Measurements from ENCODE around the gene RBM6.

The RBM6 gene

DNA sequence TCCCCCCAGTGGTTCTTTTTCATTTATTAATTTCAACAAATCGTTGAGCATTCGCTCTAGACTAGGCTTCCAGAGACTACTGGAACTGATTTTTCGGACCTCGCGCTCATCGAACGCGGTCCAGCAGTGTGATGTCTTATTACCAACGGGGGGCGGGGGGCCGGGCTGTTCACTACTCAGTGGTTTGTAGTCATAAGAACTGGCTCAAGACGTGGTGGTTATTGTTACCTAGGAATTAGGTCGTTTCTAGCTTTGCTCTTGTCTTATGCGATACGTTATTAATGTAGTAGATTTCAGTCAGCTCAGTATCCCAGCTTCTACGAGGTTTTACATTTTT is 149.6 kb downstream of the RBM6 start:
- DNase-seq (ENCODE audit: low read depth): no peak

DNA sequence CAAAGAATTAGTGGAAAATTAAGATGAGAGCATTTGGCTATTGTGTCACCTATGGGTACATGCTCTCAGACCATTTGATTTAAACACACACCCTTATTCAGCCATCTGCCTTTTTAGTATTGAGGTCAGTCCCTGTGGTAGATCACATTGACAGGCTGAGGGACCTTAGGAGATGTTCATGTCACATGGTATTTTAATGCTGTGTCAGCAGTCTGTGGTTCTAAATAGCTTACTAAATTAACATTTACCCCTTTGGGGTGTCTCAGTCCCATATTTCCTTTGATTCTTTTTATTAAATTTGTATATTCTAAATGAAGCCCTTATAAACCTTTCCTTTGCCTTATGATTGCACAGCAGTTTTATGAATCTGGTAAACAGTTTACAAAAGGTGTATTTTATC is 151.0 kb downstream of the RBM6 start:
- no peak for DNase-seq (ENCODE audit: low read depth)

DNA sequence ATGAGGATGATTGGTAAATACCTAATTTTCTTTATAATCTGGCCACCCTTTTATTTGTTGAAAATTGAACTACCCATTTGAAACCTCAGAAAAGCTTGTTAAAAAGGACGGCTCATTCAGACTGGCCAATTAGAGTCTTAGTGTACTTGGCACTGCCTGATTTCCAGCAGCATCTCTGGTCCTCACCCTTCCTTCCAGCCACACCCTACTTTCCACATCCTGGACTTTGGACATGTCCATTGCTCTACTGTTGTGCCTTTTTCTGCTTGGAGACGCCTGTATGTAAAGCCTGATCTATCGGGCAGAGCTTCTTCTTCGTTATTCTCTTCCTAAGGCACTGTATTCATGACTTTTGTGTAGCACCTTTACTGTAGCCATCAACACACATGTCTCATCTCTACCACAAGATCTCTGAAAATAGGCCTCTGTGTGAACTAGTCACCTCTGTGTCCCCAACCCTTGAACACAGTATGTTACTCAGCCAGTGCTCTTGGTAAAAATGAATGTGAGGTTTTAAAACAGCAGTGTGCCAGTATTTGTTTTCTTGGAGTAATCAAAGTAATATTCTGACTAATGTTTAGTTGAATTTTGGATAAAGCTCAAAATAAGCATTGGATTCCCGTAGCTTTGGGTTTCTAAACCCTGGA is 155.5 kb downstream of the RBM6 start:
- DNase-seq (ENCODE audit: low read depth): no peak

DNA sequence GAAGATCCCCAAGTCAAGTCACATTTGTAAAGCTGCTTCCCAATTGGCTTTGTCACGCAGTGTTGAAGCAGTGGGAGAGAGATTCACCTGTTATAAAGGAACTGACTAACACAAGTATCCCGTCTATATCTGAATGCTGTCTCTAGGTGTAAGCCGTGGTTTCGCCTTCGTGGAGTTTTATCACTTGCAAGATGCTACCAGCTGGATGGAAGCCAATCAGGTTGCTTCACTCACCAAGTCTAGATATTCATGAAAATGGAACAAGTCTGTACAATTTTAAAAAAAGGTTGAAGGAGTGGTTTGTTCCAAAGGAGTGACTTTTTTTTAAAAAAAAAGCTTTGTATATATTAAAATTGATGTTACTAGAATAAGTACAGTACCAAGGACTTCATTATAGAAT is 160.4 kb downstream of the RBM6 start:
- DNase-seq (ENCODE audit: low read depth): no peak

DNA sequence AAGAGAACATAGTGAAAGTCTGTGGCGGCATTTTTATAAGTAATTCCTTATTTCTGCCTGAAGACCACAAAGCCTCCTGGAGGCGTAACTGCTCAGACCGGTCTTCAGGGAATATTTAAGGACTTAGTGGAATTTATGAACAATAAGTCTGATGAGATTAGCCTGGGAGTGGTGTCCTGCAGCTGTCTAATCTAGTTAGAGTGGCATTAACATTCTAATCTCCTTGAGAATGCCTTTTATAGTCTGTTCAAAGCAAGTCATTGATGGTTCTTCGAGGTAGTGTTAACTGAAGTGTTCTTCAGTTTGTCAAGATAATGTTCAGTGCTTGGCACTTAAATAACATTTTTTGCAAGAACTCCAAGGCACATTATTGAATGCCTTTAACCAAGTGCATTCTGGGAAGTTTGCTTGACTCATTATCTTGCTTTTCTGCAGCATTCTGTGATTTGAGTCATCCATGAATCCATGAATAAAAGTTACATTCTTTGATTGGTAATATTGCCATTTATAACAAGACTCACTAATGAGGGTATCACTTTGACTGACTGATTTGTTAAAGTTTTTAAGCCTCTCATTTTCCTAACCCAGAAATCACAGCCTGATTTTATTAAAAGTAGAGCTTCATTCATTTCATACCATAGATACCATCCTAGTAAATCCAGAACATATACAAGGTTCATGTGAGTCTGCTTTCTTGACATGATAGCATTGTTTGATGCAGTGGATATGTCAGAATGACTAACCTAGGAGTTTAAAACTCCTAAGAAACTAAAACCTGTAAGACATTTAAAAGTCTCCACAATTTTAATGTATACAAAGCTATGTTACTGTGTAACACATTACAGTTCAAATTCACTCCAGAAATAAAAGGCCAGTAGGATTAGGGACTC is 161.3 kb downstream of the RBM6 start:
- no peak for DNase-seq (ENCODE audit: low read depth)

DNA sequence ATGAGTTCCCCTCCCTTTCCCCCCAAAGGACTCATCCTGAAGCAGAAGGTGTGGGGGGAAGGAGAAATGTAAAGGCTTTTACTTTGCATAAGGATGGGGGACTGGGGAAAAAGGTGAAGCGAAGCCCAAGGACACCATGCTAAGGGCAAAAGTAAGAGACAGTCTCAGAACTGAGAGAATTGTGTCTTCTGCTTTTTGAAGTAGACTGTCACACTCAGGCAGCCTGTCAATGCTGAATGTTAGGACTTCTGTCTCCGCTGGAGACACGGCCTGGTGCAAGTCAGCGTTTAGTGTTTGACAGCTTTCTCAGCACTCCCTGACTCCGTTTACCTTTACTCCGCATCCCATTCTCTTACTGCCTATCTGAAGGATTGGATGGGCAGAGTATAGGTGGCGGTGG is 162.6 kb downstream of the RBM6 start:
- DNase-seq (ENCODE audit: low read depth): no peak

DNA sequence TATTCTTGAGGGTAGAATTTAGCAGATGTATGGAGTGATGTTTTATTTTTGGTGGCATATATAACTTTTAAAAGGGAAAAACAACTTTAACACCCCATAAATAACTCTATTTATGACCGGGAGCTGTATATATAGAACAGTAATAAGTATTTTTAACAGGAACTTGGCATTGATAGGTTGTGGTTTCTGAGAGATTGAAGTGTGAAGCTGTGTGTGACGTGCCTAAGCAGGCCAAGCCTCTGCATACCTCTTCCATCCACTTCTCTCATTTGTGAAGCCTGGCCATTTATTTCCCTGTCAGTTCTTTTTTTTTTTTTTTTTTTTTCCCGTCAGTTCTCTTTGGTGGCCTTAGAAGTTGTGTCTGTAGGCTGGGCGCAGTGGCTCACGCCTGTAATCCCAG is 171.8 kb downstream of the RBM6 start:
- DNase-seq (ENCODE audit: low read depth): no peak

DNA sequence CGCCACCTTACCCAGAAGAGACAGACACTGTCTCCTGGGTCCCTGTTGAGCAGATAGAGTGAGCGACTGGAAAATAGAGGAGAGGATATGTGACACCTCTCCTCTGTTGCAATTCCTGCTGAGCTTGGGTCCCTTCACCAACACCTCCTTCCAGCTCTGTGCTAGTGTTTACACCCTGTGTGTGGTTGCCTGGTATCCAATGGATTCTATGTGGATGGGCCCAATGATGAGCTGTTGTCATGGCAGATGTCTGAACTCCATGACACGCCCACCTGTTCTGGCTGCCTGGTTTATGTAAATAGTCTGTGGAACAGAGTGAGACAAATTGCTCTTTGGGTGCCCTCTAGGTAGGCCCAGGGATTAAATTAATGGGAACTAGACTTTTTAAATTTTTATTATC is 172.5 kb downstream of the RBM6 start:
- no peak for DNase-seq (ENCODE audit: low read depth)

DNA sequence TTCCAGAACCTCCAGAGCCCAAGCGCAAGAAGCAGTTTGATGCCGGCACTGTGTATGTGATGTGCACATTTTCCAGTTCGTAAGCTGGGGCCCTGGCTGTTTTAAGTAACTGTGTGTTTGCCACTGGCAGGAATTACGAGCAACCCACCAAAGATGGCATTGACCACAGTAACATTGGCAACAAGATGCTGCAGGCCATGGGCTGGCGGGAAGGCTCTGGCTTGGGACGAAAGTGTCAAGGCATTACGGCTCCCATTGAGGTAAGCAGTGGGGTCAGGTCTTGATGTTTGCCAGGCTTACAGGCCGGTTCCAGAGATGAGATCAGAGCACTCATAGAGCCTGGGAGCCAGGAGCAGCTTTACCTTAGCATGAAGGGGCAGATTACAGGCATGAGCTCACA is 177.2 kb downstream of the RBM6 start:
- DNase-seq (ENCODE audit: low read depth): no peak

DNA sequence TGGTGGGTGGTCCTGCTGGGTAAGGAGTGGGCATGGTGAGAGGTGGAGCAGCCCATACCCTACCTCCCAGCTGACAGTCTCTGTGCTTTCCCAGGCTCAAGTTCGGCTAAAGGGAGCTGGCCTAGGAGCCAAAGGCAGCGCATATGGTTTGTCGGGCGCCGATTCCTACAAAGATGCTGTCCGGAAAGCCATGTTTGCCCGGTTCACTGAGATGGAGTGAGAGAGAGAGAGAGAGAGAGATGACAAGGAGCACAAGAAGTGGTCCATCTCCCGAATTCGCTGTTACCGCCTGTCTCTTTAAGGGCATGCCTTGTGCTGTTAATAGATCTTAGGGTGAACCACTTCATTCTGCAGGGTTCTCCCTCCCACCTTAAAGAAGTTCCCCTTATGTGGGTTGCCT is 178.3 kb downstream of the RBM6 start:
- DNase-seq (ENCODE audit: low read depth): no peak

DNA sequence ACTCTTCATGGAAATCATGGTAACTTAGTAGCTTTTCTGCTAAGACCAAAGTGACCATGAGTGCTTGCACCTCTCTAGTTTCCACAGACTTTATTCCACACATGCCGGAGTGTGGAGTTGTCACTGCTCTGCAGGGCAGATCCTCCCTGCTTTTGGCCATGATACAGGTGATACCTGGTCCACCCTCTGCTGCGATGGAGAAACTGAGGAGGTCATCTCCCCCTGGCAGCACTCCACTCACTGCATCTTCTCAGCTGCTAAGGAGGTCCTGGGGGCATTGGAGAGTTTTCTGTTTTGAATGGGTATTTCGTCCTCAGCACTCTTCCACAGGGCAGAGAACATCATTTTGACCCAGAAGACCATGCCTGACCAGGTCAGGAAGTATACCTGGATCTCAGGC is 179.8 kb downstream of the RBM6 start:
- no peak for DNase-seq (ENCODE audit: low read depth)

DNA sequence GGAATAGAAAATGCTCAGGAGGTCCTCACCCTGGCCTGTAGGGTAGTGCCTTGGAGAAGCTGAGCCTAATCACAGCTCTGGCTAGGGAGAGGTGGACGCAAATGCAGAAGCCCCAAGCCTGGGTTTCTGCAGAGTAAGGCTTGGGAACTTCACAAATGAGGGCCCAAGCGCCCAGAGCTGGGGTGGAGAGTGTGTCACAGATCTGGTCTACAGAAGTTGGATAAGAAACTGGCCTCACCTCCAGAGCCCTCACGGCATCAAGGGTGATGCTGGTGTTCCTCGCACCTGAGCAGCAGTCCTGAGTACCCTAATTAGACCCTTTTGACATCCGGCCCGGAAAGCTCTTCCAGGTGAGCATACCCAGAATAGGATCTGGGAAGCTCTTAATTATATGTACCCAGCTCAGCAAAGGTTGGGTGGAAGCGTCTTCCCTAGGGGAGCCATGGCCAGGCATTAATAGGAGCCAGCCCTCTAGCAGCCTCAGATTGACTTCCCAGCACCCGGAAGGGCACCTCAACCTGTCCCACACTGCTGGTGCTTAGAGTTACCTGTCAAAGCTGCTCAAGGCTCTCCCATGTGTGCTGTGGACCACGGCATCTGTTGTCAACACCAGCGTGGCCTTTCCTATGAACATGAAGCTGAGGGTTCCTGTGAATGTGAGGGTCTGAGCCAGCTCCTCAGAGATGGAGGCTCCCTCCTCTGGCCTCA is 180.6 kb downstream of the RBM6 start:
- no peak for DNase-seq (ENCODE audit: low read depth)

DNA sequence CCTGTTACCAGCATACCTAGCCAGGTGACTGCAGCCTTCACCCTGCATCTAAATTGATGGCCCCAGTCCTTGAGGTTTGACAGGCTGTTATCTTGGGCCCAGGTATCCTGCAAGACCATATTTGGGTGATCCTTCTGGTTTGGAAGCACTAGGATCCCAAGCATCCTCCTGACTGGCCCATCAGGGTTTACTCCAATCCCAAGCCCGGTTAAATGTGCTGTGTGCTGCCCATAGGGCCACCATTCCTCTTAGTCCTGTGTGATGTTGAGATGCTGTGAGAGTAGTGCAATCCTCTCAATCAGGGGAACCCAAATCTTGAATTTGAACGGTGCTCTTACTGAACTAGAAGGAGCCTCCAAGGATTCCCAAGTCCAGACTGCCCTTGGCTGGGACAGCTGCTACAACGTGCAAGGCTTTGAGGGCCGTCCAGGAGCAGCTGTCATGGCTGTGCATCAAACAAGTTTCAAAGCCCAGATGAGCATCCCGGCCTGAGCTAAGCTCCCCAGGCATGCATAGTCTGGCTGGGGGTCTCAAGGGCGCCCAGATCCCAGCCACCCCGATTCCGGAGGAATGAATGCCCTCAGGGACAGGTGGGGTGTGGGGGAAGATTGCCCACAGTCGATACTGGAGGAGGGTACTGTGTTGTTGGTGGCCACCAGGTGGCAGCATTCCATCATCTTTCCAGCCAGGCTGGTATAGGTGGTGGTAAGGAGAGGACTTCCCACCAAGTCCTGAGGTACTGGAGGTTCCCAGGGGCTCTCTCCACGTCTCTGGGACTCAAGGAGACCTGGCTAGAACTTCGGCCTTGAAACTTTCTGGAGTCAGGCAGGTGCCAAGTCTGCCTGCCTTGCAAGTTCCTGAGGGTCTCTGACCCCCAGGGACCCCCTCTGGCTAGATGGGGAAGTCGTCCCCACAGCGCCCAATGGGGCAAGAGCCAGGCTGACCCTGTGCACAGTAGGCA is 181.4 kb downstream of the RBM6 start:
- DNase-seq (ENCODE audit: low read depth): peak; percentile 57

DNA sequence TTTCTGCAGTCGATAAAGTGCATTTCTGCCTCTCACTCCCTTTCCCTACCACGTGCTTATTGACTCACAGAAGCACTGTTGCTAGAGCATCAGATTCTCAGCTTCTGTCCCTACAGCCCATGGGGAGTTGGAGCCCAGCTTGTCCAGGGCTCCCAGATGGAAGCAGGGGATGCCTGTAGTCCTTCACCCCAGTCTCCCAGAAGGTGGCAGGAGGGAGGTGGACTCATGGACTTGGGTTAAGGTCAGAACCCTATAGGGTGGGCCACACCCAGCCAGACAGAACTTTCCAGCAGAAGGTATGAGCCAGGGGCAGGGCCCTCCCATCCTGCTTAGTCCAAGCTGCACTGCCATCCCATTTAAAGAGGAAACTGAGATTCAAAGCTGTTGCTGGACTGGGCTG is 182.1 kb downstream of the RBM6 start:
- no peak for DNase-seq (ENCODE audit: low read depth)

DNA sequence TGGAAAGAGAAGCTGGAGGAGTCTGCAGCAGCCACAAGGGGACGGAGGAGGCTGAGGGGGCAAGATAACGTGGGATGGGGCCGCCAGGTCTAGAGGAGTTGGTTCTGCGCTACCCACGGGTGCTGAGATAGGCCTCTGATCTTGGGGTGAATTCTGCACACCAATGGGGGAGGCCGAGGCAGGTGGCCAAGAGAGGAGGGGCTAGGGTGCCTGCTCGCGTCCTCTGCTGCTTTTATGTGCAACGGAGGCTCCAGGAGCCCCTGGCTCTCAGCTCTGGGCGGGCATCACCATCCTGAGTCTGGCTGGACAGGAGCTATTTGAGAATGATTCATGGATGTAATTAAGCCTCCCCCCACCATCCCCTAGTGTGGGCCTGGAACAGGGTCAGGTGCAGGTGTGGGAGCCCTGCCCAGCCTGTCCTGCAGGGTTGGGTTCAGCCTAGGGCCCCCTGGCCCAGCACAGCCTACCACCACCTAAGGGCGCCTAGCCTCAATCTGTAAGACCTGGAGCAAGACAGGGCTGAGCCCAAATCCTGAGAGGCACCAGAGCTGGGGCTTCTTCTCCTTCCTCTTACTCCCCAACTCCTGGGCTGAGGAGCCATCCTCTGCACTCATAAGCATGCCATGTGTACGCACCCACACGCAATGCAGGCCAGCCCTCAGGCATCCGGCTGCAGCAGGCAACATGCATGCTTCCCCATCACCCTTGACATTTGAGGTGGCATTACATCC is 182.9 kb downstream of the RBM6 start:
- no peak for DNase-seq (ENCODE audit: low read depth)

DNA sequence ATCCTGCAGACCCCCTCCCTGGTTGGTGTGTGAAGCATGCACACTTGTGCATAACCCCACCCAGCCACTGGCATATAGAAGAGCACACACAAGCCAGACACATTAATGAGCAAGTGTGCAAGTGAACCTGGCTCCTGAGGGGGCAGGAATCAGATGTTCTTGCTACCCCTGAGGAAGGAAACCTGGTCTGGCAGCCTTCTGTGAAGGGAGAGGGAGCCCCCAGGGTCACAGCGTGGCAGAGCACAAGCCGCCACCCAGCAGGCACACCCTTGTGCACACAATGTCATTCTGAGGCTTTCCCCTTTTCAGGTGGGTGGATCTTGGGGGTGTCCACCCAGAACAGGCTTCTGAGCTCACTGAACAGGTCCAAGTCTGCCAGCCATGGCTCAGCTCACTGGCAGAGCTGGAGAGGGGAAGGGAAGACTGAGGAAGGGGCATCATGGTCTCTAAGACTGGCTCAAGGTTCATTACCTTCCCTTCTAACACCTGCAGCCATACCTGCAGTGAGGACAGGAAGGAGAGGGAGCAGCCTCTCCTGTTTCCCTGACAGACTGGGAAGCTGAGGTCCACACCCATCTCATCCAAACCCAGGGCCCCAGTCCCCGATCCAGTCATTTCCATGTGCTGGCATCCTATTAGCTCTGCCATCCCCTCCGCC is 183.6 kb downstream of the RBM6 start:
- no peak for DNase-seq (ENCODE audit: low read depth)

DNA sequence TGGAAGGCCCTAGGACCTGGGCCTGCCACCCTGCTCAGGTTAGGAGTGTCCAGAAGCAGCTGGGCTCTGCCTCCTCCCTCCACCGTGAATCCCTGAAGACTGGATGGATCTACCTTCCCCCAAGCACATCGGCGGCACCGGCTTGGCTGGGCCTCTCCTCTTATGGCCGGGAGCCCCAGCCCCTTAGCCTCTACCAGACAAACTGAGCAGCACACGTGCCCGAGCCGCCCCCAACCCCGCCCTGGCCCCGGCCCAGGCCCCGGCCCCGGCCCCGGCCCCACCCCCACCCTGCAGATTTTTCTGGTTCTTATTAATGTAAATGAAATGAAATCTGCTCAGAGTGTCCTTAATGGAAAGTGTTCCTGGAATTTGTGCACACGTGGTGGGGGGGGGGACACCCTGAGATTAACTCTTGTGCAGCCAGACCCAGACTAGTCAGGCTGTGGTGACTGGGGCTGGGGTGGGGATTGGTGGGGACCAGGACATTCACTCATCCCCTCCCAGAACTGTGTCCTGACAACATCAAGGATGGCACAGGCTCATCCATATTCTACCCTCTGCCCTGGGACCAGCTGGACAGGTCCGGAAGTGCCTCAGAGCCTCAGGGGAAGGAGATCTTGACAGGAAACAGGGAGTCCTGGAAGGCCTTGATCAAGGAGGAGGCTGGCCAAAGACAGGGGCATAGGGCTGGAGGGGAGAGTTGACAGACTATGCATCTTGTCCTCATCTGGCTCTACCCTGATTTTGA is 184.3 kb downstream of the RBM6 start:
- no peak for DNase-seq (ENCODE audit: low read depth)

DNA sequence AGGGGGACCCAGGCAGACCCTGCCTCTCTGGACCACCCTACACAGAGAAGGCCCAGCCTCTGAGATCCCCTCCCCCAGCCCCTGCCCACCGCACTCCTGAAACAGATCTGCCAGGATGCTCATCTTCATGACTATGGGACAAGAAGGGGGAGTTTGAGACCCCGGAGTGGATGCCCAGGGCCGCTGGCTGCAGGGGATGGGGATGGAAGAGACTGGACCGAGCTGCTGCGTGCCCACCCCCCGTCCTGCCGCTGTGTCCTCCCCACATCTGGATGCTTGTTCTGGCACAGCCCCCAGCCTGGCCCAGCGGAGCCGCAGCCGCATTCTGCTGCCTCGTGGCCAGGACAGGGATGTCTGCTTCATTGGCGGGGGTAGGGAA is 184.8 kb downstream of the RBM6 start:
- no peak for DNase-seq (ENCODE audit: low read depth)

DNA sequence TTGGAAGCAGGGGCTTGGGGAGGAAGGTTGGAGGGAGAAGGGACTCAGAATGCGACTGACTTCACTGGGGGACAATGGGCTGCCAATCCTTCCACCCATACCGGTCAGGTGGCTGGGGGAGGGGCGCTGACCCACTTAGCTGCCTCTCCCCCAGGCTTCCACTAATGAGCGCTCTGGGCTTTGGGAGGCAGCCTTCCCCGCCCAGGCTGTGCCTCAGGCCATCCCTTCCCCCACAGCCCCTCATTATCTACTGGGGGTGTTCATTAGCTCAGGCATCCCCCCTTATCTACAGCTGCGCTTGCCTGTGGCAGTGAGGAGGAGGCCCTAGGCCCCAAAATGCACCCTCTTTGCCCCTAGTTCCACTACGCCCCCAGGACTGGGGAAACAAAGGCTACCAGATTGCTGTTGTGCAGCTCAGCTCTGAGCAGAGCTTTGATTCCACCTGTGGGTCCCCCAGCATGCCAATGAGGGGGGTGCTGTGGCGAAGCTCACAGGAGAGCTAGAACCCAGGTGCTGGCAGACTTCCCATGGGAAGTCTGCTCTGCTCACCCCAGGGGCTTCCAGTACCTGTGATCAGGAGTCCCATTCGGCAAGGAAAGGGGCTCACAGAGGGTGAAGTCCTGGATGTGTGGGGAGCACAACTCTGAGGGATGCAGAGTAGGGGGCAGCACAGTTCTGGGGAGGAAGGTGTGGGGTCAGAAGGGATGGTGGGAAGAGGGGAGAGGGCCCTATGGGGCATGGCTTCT is 185.8 kb downstream of the RBM6 start:
- no peak for DNase-seq (ENCODE audit: low read depth)
